ENCODE measurements around the gene FPR3. TPM values are rescaled to one million over a fixed set of nuclear protein-coding genes. Genes with fewer than 3 reads are reported as not detected.

Gene FPR3
- total RNA-seq, 2 experiments from 2014 or later = not detected

DNA sequence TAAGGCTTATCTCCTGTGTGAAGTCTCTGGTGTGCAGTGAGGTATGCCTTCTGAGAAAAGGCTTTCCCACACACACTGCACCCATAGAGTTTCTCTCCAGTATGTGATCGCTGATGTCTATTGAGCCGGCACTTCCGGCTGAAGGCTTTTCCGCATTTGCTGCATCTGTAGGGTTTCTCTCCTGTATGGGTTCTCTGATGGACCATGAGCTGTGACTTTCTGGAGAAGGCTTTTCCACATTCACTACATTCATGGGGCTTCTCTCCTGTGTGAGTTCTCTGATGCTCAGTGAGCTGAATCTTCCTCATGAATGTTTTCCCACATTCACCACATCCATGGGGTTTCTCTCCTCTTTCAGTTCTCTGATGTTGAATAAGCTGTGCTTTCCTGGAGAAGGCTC is 78.1 kb downstream of the FPR3 start:
- Histone ChIP-seq H3K4me3 (ENCODE audit: low read length) (no peak overlapping the region), H3K9me3 (ENCODE audit: control insufficient read depth in 1 of 2, insufficient read depth in 1 of 2, low read length in 2 of 2) (peaks cover 44 to 100% of the 10 kb centered on the region in 2 experiments), H3K36me3 (ENCODE audit: insufficient read depth, low read length) (peaks cover 42% of the 10 kb centered on the region), H3K4me1 (ENCODE audit: insufficient read depth, low read length) (no peaks in the 10 kb centered on the region), H3K27ac (ENCODE audit: low read depth in 1 of 2, low read length in 2 of 2) (no peak overlapping the region), H3K27me3 (ENCODE audit: control insufficient read depth in 1 of 2, insufficient read depth in 2 of 2, low read length in 2 of 2) (no peaks in the 10 kb centered on the region)
- Mint-ChIP-seq H3K27ac (no peak overlapping the region), H3K9me3 (peaks cover 37% of the 10 kb centered on the region), H3K4me3 (no peak overlapping the region), H3K27me3 (no peaks in the 10 kb centered on the region), H3K4me1 (ENCODE audit: low read depth) (no peaks in the 10 kb centered on the region), H3K36me3 (ENCODE audit: low read depth) (peaks cover 97% of the 10 kb centered on the region)
- ATAC-seq (ENCODE audit: poor library complexity) (no peak), DNase-seq (no peak)
- POLR2A ChIA-PET = no interaction called here
- intact Hi-C loops (cut with DNase I, micrococcal nuclease) = no loop called here
- TF ChIP-seq, protein P1, sequence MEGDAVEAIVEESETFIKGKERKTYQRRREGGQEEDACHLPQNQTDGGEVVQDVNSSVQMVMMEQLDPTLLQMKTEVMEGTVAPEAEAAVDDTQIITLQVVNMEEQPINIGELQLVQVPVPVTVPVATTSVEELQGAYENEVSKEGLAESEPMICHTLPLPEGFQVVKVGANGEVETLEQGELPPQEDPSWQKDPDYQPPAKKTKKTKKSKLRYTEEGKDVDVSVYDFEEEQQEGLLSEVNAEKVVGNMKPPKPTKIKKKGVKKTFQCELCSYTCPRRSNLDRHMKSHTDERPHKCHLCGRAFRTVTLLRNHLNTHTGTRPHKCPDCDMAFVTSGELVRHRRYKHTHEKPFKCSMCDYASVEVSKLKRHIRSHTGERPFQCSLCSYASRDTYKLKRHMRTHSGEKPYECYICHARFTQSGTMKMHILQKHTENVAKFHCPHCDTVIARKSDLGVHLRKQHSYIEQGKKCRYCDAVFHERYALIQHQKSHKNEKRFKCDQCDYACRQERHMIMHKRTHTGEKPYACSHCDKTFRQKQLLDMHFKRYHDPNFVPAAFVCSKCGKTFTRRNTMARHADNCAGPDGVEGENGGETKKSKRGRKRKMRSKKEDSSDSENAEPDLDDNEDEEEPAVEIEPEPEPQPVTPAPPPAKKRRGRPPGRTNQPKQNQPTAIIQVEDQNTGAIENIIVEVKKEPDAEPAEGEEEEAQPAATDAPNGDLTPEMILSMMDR (IDR thresholded peaks at IDR 0.05) = no peak
- CTCF ChIA-PET = no interaction called here

Other genes starting within 250 kb of the FPR3 start
- gene ZNF175, start 223.9 kb upstream of the FPR3 start, total RNA-seq = 1 to 10 TPM; 1.1 to 1.9 TPM
- not detected for gene SIGLEC5, start 164.8 kb upstream of the FPR3 start, total RNA-seq
- 1 to 10 TPM in 1 of 2 experiments, under 1 TPM in 1; 0.87 to 1.3 TPM for gene SIGLEC14, start 148.3 kb upstream of the FPR3 start, total RNA-seq
- 1 to 10 TPM; 2.8 to 3.6 TPM for gene SPACA6, start 101.8 kb upstream of the FPR3 start, total RNA-seq
- gene HAS1, start 71.2 kb upstream of the FPR3 start, total RNA-seq = not detected
- 1 to 10 TPM; 1.2 to 1.9 TPM for gene FPR1, start 43.3 kb upstream of the FPR3 start, total RNA-seq
- gene FPR2, start 34.0 kb upstream of the FPR3 start, total RNA-seq = not detected
- 10 to 100 TPM in 1 of 2 experiments, 1 to 10 TPM in 1; 8.0 to 10.3 TPM for gene ZNF577, start 92.8 kb downstream of the FPR3 start, total RNA-seq
- 10 to 100 TPM; 13.0 to 13.2 TPM for gene ZNF649, start 109.9 kb downstream of the FPR3 start, total RNA-seq
- gene ZNF613, start 132.3 kb downstream of the FPR3 start, total RNA-seq = 1 to 10 TPM in 1 of 2 experiments, under 1 TPM in 1; 0.67 to 1.3 TPM
- gene ZNF350, start 191.7 kb downstream of the FPR3 start, total RNA-seq = 10 to 100 TPM; 37.6 to 39.2 TPM
- 1 to 10 TPM; 8.9 to 9.2 TPM for gene ZNF615, start 213.1 kb downstream of the FPR3 start, total RNA-seq
- 10 to 100 TPM in 1 of 2 experiments, 1 to 10 TPM in 1; 9.7 to 10.5 TPM for gene ZNF614, start 233.2 kb downstream of the FPR3 start, total RNA-seq

All from CD4-positive, alpha-beta T cell (primary cell).